ENCODE data around the gene GLIPR2.
"Not testable (repeated sequence)": the region's sequence is repeated elsewhere in the genome, so short reads cannot be mapped to it uniquely, and the experiment has no call there.

The GLIPR2 gene

GRCh38 chr9:36145970-36146369 lies 9.4 kb downstream of the GLIPR2 start:
- no peak for DNase-seq

- no peak for DNase-seq
Measured at GRCh38 chr9:36146651-36147050, 10.1 kb downstream of the GLIPR2 start.

DNA sequence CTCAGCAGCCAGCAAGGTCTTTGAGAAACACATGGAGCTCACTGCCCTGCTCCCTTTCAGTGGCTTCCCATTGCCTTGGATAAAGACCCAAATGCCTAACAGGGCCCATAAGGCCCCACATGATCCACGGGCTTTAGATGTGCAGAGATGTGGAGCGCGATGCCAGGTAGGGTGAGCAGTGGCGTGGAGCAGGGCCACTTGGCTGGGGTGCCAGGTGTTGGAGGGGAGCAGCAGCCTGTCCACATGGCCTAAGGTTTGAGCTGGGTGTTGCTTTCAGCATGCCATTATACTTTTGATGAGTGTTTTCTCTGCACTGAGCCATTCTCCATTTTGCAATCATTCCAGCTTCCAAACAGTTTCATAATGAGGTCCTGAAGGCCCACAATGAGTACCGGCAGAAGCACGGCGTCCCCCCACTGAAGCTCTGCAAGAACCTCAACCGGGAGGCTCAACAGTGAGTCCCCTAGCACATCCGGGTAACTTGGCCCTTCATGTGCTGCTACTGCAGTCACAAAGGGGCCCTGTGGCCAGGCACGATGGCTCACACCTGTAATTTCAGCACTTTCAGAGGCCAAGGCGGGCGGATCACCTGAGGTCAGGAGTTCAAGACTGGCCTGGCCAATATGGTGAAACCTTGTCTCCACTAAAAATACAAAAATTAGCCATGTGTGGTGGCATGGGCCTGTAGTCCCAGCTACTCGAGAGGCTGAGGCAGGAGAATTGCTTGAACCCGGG lies 11.1 kb downstream of the GLIPR2 start:
- DNase-seq, result no peak

DNA sequence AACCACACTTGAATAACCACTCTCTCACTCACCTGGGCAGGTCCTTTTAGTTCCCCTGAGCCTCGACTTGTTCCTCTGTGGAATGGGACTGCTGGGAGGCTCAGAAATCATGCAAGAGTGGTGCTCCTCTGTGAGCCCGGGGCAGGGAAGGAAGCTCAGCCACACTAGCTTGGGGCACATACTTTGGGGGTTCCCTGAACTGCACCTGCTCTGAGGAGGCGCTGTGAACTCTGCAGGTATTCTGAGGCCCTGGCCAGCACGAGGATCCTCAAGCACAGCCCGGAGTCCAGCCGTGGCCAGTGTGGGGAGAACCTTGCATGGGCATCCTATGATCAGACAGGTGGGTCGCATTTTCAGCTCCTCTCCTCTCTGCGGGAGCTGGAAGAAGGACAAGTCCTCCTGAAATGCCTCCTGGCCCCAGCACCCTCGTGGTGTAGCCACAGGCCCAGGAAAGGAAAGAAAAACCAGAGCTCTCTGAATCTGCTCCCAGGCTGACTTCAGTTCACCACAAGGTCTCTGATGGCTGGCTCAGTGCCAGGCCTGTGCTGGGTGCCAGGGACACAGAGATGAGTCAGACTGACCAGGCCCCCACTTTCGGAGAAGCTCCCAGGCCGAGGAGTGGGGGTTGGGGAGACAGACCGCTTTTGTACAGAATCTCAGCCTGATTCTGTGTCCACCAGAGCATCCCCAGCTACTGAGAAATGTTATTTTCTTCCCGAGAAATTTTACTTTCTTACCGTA lies 11.9 kb downstream of the GLIPR2 start:
- peak; percentile 84 for DNase-seq

- DNase-seq, result no peak
Measured at GRCh38 chr9:36149197-36149596, 12.7 kb downstream of the GLIPR2 start.

DNA sequence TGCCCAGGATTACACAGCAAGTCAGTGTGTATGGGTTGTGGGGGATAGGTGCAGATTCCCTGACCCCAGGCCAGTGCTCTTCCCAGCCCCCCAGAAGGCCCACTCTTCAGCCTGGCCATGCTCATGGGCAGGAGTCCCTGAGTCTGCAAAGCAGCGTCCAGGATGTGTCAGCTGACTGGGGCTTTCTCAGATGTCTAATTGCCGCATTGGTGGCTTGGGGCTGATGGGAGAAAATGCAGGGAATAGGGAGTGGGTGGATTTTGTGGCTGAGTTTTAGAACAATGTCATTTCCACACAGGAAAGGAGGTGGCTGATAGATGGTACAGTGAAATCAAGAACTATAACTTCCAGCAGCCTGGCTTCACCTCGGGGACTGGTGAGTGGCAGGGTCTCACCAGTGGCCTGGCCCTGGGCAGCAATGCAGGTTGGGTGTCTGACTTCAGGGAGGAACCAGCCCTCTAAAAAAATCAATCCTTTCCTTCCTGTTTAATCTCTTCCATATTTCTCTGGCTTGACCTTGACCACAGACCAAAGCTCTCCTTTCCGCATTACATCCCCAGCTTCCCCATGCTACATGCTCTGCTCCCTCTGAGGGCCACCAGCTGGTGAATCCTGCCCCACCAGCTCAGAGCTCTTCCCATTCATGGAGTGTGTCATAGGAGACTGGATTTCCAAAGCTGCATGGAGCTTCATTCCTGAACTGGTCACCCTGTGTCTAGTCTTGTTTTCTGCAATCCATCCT lies 14.2 kb downstream of the GLIPR2 start:
- no peak for DNase-seq

GRCh38 chr9:36151316-36152210 lies 15.0 kb downstream of the GLIPR2 start:
- peak; percentile 90 for DNase-seq

DNA sequence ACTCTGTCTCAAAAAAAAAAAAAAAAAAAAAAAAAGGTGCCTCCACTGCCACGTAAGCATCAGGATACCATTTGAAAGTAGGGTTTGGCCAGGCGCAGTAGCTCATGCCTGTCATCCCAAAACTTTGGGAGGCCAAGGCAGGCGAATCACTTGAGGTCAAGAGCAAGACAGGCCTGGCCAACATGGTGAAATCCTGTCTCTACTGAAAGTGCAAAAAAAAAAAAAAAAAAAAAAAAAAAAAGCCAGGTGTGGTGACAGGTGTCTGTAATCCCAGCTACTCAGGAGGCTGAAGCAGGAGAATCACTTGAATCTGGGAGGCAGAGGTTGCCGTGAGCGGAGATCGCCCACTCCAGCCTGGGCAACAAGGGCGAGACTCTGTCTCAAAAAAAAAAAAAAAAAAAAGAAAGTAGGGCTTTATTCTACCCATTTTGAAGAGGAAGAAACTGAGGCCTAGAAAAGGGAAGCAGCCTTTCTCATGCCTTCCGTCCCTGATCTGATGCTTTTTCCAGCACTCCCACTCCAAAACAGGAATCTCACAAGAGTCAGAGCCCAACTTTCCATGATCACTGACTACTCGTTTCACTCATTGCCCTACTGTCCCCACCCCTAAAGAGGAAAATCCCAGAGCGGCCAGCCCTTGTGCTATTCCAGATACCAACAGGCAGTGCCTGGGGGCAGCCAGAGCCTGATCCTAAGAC lies 16.4 kb downstream of the GLIPR2 start:
- no peak for DNase-seq

- DNase-seq, result no peak
Measured at GRCh38 chr9:36153746-36154145, 17.2 kb downstream of the GLIPR2 start.

DNA sequence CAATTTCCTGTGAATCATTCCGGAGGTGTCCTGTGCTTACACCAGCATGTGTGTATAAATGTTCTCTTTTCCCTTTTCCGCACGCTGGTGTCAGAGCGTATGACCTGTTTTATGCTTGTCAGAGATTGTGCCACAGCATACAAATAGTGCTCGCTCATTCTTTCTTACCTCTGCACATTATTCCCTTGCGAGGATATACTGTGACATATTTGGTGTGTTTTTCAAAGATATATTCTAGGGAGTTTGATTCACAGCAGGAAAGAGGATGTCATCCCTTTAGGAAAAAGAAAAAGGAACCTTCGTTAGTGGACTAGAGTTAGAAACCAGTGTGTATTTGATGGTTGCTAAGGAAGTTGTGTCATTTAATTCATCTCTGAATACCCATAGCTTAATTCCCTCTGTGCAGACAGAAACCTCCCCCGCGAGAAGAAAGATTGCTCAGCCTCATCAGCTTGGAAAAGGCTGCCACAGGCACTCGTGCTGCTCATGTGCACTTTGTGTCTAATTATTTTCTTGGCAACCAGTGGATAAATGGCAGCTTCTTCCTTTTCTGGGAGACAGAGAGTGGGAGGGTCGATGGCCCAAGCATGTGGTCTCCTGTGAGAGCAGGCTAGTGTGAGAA lies 17.9 kb downstream of the GLIPR2 start:
- peak; percentile 19 for DNase-seq

- no peak for DNase-seq
Measured at GRCh38 chr9:36156116-36156515, 19.6 kb downstream of the GLIPR2 start.

DNA sequence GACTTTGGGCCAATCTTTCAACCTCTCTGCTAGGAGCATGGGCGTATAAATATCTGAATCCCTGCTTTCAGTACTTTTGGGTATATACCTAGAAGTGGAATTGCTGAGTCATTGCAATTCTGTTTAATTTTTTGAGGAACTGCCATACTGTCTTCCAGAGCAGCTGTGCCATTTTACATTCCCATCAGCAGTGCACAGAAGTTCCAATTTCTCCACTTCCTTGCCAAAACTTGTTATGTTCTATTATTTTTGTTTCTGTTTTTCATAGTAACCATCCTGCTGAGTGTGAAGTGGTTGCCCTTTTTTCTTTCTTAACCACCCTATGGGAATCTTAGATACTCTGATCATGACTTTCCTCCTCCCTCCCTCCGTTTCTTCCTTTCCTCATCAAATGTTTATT lies 21.6 kb downstream of the GLIPR2 start:
- no peak for DNase-seq

DNA sequence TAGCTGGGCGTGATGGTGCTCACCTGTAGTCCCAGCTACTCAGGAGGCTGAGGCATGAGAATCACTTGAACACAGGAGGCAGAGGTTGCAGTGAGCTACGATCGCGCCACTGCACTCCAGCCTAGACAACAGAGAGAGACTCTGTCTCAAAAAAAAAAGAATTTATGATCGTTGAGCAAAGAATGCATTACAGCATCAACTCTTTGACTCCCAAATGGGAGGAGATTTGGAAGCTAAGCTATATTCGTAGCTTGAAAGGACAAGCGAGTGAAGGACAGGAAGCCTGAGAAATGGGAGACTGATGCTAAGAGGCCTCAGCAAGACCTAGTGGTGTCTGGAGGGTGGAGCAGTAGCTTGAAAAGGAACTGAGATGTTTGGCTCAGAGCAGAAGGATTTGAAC lies 22.4 kb downstream of the GLIPR2 start:
- no peak for DNase-seq

DNA sequence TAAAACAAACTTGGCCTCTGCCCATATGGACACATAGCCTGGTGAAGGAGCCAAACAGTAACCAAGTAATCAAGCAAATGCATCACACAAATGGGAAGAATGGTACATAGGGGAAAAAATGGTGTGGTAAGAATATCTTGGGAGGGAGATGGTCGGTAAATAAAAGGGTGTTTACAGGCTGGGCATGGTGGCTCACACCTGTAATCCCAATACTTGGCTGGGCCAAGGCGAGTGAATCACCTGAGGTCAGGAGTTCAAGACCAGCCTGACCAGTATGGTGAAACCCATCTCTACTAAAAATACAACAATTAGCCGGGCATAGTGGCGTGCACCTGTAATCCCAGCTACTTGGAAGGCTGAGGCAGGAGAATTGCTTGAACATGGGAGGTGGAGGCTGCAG lies 23.0 kb downstream of the GLIPR2 start:
- not testable (repeated sequence) for DNase-seq

- DNase-seq, result not testable (repeated sequence)
Measured at GRCh38 chr9:36160126-36160525, 23.6 kb downstream of the GLIPR2 start.

DNA sequence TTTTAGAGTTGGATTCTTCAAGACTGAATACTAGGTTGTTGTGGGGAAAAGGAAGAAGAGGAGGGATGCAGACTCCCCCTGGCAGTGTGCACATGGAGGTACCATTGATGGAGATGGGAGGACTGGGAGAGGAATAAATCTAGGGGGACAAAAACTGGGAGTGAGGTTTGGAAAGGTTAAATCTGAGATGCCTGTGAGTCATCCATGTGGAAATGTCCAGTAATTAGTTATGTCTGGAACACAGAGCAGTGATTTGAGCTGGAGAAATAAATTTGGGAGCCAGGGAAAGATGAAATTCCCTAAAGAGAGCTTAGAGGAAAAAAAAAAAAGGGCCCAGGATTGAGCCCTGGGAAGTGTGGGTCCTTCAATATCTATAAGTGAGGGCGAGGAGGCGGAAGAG lies 24.7 kb downstream of the GLIPR2 start:
- DNase-seq, result no peak

DNA sequence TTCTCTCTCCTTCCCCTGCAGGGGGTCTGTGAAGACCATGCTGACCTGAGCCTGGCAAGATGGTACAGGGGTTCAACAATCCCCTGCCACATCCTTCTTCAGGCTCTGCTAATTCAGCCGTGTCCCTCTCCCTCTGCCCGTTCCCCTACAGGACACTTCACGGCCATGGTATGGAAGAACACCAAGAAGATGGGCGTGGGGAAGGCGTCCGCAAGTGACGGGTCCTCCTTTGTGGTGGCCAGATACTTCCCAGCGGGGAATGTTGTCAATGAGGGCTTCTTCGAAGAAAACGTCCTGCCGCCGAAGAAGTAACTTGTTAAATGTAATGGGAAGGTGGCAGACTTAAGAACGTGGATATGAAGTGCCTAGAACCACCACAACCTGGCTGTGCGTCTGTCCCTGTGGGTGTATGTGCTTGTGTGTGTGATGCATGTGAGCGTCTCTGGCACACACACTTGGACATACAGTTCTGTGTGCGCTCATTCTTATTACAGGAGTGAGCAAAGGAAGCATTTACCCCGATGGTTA lies 25.7 kb downstream of the GLIPR2 start:
- no peak for DNase-seq

- no peak for DNase-seq
Measured at GRCh38 chr9:36163049-36163785, 26.7 kb downstream of the GLIPR2 start.

DNA sequence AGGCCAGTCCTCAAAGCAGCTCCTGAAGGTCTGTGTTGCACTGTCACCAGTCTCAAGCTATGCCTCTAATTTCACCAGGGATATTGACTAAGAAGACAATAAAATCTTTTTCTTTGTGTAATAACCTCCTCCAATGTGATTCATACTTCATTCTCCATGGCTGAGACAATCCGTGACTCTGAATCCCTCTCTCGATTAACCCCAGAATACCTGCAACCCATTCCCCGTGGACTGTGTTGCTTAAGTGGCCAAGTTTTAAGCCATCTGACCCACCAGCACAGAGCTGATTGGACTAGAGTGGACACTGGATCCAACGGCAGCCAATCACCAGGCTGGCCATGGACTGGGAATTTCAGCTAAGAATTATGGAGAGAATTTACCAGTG lies 27.2 kb downstream of the GLIPR2 start:
- DNase-seq, result no peak

- no peak for DNase-seq
Measured at GRCh38 chr9:36164372-36164771, 27.8 kb downstream of the GLIPR2 start.

GRCh38 chr9:36164989-36165388 lies 28.5 kb downstream of the GLIPR2 start:
- no peak for DNase-seq
